Nephron progenitor cell (in vitro differentiated cells): ENCODE data around the gene SCN1B.

Source experiments
- DNase-seq: peaks from one replicate; pipeline ENCODE4 v3.0.0; 2021
- H3K27ac Mint-ChIP-seq: 2 replicates; pipeline ENCODE4 v1.8.0; 2021; ENCODE audit warnings: mild to moderate bottlenecking, moderate library complexity, mixed read lengths
- H3K27me3 Mint-ChIP-seq: 2 replicates; pipeline ENCODE4 v1.8.0; 2021; ENCODE audit warnings: mild to moderate bottlenecking, low read depth, mixed read lengths; ENCODE audit not compliant: poor library complexity
- H3K36me3 Mint-ChIP-seq: 2 replicates; pipeline ENCODE4 v1.8.0; 2021; ENCODE audit warnings: low read depth, mixed read lengths
- H3K4me1 Mint-ChIP-seq: 2 replicates; pipeline ENCODE4 v1.8.0; 2021; ENCODE audit warnings: mixed read lengths
- H3K4me3 Mint-ChIP-seq: 2 replicates; pipeline ENCODE4 v1.8.0; 2021; ENCODE audit warnings: mild to moderate bottlenecking, moderate library complexity, mixed read lengths
- H3K9me3 Mint-ChIP-seq: 2 replicates; pipeline ENCODE4 v1.8.0; 2021; ENCODE audit warnings: mild to moderate bottlenecking, moderate library complexity, mixed read lengths
- CTCF ChIP-seq: fragments of 200-600 bp; sonication (generic); IDR thresholded peaks from 2 replicates; pipeline ENCODE4 v1.5.0; 2021; ENCODE audit warnings: antibody characterized with exemption

Gene SCN1B

GRCh38 chr19:35059006-35059798, 28.9 kb downstream of the SCN1B start:
- Mint-ChIP-seq H3K27me3 (peaks cover 12% of the 10 kb centered on the region), H3K27ac (peak overlapping the region; percentile 74), H3K36me3 (no peaks in the 10 kb centered on the region), H3K4me1 (peaks cover 19% of the 10 kb centered on the region), H3K4me3 (no peak overlapping the region), H3K9me3 (no peaks in the 10 kb centered on the region)
- no peak for DNase-seq
- no peak for TF ChIP-seq CTCF

- DNase-seq, result no peak
- H3K36me3 Mint-ChIP-seq, result no peaks in the 10 kb centered on the region
- no peak for TF ChIP-seq CTCF
- H3K27ac Mint-ChIP-seq, result no peak overlapping the region
- H3K4me3 Mint-ChIP-seq, result no peak overlapping the region
- H3K9me3 Mint-ChIP-seq, result no peaks in the 10 kb centered on the region
- H3K27me3 Mint-ChIP-seq, result peaks cover 16% of the 10 kb centered on the region
- peaks cover 19% of the 10 kb centered on the region for H3K4me1 Mint-ChIP-seq
Measured at GRCh38 chr19:35059799-35060091, 29.5 kb downstream of the SCN1B start.

- TF ChIP-seq CTCF, result no peak
- H3K9me3 Mint-ChIP-seq, result no peaks in the 10 kb centered on the region
- no peak overlapping the region for H3K4me3 Mint-ChIP-seq
- H3K27ac Mint-ChIP-seq, result no peak overlapping the region
- H3K27me3 Mint-ChIP-seq, result peaks cover 19% of the 10 kb centered on the region
- DNase-seq, result no peak
- peaks cover 19% of the 10 kb centered on the region for H3K4me1 Mint-ChIP-seq
- no peaks in the 10 kb centered on the region for H3K36me3 Mint-ChIP-seq
Measured at GRCh38 chr19:35060160-35060855, 30.0 kb downstream of the SCN1B start.

- no peaks in the 10 kb centered on the region for H3K36me3 Mint-ChIP-seq
- H3K27ac Mint-ChIP-seq, result peak overlapping the region; percentile 55
- peaks cover 15% of the 10 kb centered on the region for H3K27me3 Mint-ChIP-seq
- H3K4me1 Mint-ChIP-seq, result peaks cover 7% of the 10 kb centered on the region
- no peak for TF ChIP-seq CTCF
- no peak for DNase-seq
- H3K9me3 Mint-ChIP-seq, result no peaks in the 10 kb centered on the region
- H3K4me3 Mint-ChIP-seq, result no peak overlapping the region
Measured at GRCh38 chr19:35061583-35062373, 31.5 kb downstream of the SCN1B start.

GRCh38 chr19:35062942-35063341, 32.7 kb downstream of the SCN1B start:
- Mint-ChIP-seq H3K9me3 (no peaks in the 10 kb centered on the region), H3K4me1 (peaks cover 14% of the 10 kb centered on the region), H3K36me3 (no peaks in the 10 kb centered on the region), H3K27me3 (peaks cover 16% of the 10 kb centered on the region), H3K4me3 (no peak overlapping the region), H3K27ac (no peak overlapping the region)
- no peak for DNase-seq
- no peak for TF ChIP-seq CTCF
